OCI-LY3 (cell line): ENCODE data around the gene C10orf90.
"Not testable (repeated sequence)": the region's sequence is repeated elsewhere in the genome, so short reads cannot be mapped to it uniquely, and the experiment has no call there.

Source experiments
- H2AFZ ChIP-seq: fragments of 200-600, 300-600 bp; shearing (Covaris generic); 2 replicates; pipeline ENCODE4 v1.6.0; 2014; ENCODE audit warnings: antibody characterized with exemption, low read depth, low read length
- H3K27ac ChIP-seq: fragments of 200-600, 300-600 bp; sonication (generic); 2 replicates; pipeline ENCODE4 v1.5.1; 2014; ENCODE audit warnings: mild to moderate bottlenecking, low read length, moderate library complexity, mixed read lengths
- H3K27me3 ChIP-seq: fragments of 200-600, 300-600 bp; sonication (generic); 2 replicates; pipeline ENCODE4 v1.6.1; 2014; ENCODE audit warnings: low read depth, low read length, mixed read lengths
- H3K36me3 ChIP-seq: fragments of 200-600, 300-600 bp; sonication (generic); replicated peaks from 2 replicates; pipeline ENCODE3; 2014; ENCODE audit warnings: low read depth, low read length, mixed read lengths
- H3K4me1 ChIP-seq: fragments of 300-600, 200-600 bp; sonication (generic); 2 replicates; pipeline ENCODE4 v1.6.1; 2014; ENCODE audit warnings: low read length, mixed read lengths
- H3K4me2 ChIP-seq: fragments of 200-600, 300-600 bp; sonication (generic); 2 replicates; pipeline ENCODE4 v1.6.1; 2014; ENCODE audit warnings: low read length, mixed read lengths
- H3K4me3 ChIP-seq: fragments of 300-600, 200-600 bp; sonication (generic); 2 replicates; pipeline ENCODE4 v1.5.1; 2014; ENCODE audit warnings: antibody characterized with exemption, mild to moderate bottlenecking, low read length, moderate library complexity
- H3K79me2 ChIP-seq: fragments of 300-600, 200-600 bp; shearing (Covaris generic); 2 replicates; pipeline ENCODE4 v1.6.1; 2014; ENCODE audit warnings: mild to moderate bottlenecking, low read length, mixed read lengths
- H3K9ac ChIP-seq: fragments of 300-600, 200-600 bp; shearing (Covaris generic); 2 replicates; pipeline ENCODE4 v1.6.0; 2014; ENCODE audit warnings: mild to moderate bottlenecking, low read length, moderate library complexity
- H3K9me3 ChIP-seq: fragments of 200-600, 300-600 bp; shearing (Covaris generic); 2 replicates; pipeline ENCODE4 v1.6.1; 2014; ENCODE audit warnings: low read length, mixed read lengths; ENCODE audit not compliant: insufficient read depth
- H4K20me1 ChIP-seq: fragments of 200-600, 300-600 bp; sonication (generic); 2 replicates; pipeline ENCODE4 v1.6.1; 2016; ENCODE audit warnings: low read length, mixed read lengths; ENCODE audit not compliant: insufficient read depth
- EZH2phosphoT487 ChIP-seq: fragments of 200-600 bp; shearing (Covaris generic); IDR thresholded peaks from 2 replicates; pipeline ENCODE4 v1.6.1; 2018; ENCODE audit warnings: antibody characterized with exemption, mixed run types, low read depth
- TF ChIP-seq, protein P1 (sequence below): fragments of 200-600, 300-600 bp; sonication (generic); IDR thresholded peaks from 2 replicates; pipeline ENCODE4 v1.5.1; 2014; ENCODE audit warnings: antibody characterized with exemption, low read length, low read depth

The C10orf90 gene

DNA sequence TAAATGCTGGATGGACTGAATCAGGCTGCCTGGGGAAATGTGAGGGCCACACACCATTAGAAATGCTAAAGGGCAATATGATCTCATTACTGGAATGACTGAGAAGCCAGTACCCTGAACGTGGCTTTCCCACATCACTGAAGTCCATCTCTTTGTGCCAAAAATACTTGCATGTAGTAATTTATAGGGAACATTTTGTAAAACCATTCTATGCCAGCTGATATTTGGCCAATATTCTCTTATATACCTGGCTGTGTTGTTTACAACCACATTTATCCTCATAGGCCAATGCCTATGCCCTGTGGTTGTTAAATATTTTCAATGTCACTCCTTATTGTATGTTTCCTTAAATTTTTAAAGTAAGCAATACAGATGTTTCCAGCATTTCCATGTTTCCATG, 111.6 kb downstream of the C10orf90 start:
- Histone ChIP-seq H3K4me3 (no peak overlapping the region), H3K79me2 (no peaks in the 10 kb centered on the region), H3K27me3 (no peaks in the 10 kb centered on the region), H4K20me1 (no peaks in the 10 kb centered on the region), H2AFZ (no peak overlapping the region), H3K4me1 (no peaks in the 10 kb centered on the region), H3K36me3 (no peaks in the 10 kb centered on the region), H3K9me3 (no peaks in the 10 kb centered on the region), H3K4me2 (no peak overlapping the region), H3K9ac (no peak overlapping the region), H3K27ac (no peak overlapping the region)
- TF ChIP-seq EZH2phosphoT487, result no peak
- TF ChIP-seq, protein P1, sequence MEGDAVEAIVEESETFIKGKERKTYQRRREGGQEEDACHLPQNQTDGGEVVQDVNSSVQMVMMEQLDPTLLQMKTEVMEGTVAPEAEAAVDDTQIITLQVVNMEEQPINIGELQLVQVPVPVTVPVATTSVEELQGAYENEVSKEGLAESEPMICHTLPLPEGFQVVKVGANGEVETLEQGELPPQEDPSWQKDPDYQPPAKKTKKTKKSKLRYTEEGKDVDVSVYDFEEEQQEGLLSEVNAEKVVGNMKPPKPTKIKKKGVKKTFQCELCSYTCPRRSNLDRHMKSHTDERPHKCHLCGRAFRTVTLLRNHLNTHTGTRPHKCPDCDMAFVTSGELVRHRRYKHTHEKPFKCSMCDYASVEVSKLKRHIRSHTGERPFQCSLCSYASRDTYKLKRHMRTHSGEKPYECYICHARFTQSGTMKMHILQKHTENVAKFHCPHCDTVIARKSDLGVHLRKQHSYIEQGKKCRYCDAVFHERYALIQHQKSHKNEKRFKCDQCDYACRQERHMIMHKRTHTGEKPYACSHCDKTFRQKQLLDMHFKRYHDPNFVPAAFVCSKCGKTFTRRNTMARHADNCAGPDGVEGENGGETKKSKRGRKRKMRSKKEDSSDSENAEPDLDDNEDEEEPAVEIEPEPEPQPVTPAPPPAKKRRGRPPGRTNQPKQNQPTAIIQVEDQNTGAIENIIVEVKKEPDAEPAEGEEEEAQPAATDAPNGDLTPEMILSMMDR, result no peak

DNA sequence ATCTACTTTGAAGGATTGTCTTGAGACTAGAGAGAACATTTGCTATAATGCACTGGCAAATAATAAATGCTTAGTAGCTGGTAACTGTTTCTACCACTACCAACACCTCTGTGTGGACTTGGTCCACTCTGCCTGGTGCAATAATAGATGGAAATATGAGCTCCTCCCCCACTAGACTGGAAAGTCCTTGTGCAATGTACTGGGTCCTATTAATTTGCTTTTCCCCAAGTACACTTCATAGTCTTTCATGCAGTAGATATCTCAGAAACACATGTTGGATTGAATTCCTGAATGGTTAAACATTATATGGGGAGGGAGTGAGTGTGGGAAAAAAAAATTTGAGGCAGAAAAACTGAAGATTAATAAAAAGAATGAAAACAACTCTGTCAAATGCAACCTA, 119.3 kb downstream of the C10orf90 start:
- H3K4me3 ChIP-seq, result no peak overlapping the region
- no peaks in the 10 kb centered on the region for H3K36me3 ChIP-seq
- no peaks in the 10 kb centered on the region for H4K20me1 ChIP-seq
- H3K27ac ChIP-seq, result no peak overlapping the region
- H3K4me2 ChIP-seq, result no peak overlapping the region
- no peaks in the 10 kb centered on the region for H3K79me2 ChIP-seq
- H2AFZ ChIP-seq, result no peak overlapping the region
- H3K9me3 ChIP-seq, result no peaks in the 10 kb centered on the region
- H3K27me3 ChIP-seq, result no peaks in the 10 kb centered on the region
- TF ChIP-seq EZH2phosphoT487, result no peak
- TF ChIP-seq, protein P1, result no peak
- H3K4me1 ChIP-seq, result no peaks in the 10 kb centered on the region
- no peak overlapping the region for H3K9ac ChIP-seq

DNA sequence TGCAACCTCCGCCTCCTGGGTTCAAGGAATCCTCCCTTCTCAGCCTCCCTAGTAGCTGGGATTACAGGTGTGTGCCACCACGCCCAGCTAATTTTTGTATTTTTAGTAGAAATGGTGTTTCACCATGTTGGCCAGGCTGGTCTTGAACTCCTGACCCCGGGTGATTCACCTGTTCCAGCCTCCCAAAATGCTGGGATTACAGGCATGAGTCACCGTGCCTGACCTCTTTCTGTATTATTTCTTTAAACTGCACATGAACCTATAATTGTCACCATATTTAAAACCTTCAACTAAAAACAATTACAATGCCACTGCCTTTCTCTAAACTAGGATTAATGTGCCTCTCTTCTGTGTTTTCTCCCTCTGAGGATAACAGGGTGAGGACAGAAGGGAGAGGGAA, 119.9 kb downstream of the C10orf90 start:
- H3K36me3 ChIP-seq, H3K4me3 ChIP-seq, H3K9ac ChIP-seq, H3K4me2 ChIP-seq, H3K9me3 ChIP-seq, H3K4me1 ChIP-seq, H3K79me2 ChIP-seq, H3K27ac ChIP-seq, H2AFZ ChIP-seq, H4K20me1 ChIP-seq, H3K27me3 ChIP-seq: not testable (repeated sequence)

DNA sequence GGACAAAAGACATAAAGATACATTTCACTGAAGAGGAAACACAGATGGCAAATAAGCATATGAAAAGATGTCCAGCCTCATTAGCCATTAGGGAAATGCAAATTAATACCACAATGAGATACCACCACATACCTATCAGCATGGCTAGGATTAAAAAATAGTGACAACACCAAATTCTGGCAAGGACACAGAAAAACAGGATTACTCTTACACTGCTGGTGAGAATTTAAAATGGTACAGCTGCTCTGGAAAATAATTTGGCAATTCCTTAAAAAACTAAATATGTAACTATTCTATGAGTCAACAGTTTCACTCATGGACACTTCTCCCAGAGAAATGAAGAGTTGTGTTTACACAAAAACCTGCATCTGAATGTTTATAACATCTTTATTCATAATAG, 121.1 kb downstream of the C10orf90 start:
- H3K36me3 ChIP-seq, result no peaks in the 10 kb centered on the region
- H3K79me2 ChIP-seq, result no peaks in the 10 kb centered on the region
- no peaks in the 10 kb centered on the region for H4K20me1 ChIP-seq
- no peak overlapping the region for H3K9ac ChIP-seq
- no peak overlapping the region for H3K27ac ChIP-seq
- no peak overlapping the region for H3K4me3 ChIP-seq
- H3K27me3 ChIP-seq, result no peaks in the 10 kb centered on the region
- no peaks in the 10 kb centered on the region for H3K4me1 ChIP-seq
- no peak overlapping the region for H2AFZ ChIP-seq
- H3K4me2 ChIP-seq, result no peak overlapping the region
- TF ChIP-seq, protein P1, result no peak
- no peak for TF ChIP-seq EZH2phosphoT487
- no peaks in the 10 kb centered on the region for H3K9me3 ChIP-seq

DNA sequence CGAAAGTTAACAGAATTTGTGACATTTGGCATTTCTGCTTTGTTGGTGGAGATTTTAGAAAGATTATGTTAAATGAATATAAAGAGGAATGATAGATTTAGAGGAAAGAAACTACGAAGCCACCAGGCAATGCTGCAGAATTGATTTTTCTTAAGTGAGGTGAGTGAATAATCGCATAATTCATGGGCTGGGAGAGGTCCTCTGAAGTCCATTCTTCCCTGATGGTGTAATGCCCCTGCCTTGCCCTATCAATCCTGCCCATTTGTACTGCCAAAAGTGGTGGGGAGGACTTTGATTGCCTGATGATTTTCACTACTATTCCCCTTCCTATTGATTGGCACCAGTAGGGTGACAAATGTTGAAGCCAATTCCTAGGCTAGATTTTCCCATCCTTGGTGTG, 125.9 kb downstream of the C10orf90 start:
- Histone ChIP-seq H3K9me3 (no peaks in the 10 kb centered on the region), H4K20me1 (no peaks in the 10 kb centered on the region), H3K36me3 (no peaks in the 10 kb centered on the region), H3K9ac (no peak overlapping the region), H3K27me3 (no peaks in the 10 kb centered on the region), H3K4me3 (no peak overlapping the region), H3K27ac (no peak overlapping the region), H2AFZ (no peak overlapping the region), H3K79me2 (no peaks in the 10 kb centered on the region), H3K4me1 (no peaks in the 10 kb centered on the region), H3K4me2 (no peak overlapping the region)
- no peak for TF ChIP-seq EZH2phosphoT487
- TF ChIP-seq, protein P1, result no peak
